ENCODE measurements around the gene NDUFS8. TPM values are rescaled to one million over a fixed set of nuclear protein-coding genes. Genes with fewer than 3 reads are reported as not detected.

The NDUFS8 gene
- total and polyA plus RNA-seq, 10 of the 15 experiments (the other 5 are each of a cell fraction or from before 2014, with no cell fraction given), result 17.6 to 308 (median 120) TPM

DNA sequence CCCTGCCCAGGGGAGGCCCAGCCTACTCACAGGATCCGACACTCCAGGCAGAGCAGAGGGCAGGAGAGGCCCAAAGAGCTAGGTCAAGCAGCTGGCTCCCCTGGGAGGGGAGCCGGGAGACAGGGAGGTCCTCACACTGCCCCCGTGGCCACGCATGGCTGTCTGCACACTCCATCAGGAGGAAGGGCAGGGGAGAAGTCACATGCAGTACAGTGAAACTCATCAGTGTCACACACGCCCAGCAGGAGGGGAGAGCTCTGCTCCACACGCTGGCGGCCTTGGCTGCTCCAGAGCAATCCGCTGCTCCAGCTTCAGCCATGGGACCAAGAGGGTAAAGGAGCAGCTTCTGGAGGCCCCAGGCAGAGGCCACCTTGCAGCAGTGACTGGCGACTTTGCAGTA lies 22.6 kb downstream of the NDUFS8 start:
- 74% methylated on average over 9 of the region's 9 CpGs for WGBS (ENCODE audit: insufficient coverage, insufficient replicate concordance, low lambda C conversion rate, missing lambda C conversion rate)
- POLR2A ChIA-PET, result interaction anchor here (1.3 to 1.4 kb wide), 2 partner anchors 12 to 16 kb away, joined by 4 read pairs; no protein-coding TSS in a partner anchor
- H3K9ac ChIP-seq (ENCODE audit: control insufficient read depth, insufficient read depth, low read length), result no peak overlapping the region

DNA sequence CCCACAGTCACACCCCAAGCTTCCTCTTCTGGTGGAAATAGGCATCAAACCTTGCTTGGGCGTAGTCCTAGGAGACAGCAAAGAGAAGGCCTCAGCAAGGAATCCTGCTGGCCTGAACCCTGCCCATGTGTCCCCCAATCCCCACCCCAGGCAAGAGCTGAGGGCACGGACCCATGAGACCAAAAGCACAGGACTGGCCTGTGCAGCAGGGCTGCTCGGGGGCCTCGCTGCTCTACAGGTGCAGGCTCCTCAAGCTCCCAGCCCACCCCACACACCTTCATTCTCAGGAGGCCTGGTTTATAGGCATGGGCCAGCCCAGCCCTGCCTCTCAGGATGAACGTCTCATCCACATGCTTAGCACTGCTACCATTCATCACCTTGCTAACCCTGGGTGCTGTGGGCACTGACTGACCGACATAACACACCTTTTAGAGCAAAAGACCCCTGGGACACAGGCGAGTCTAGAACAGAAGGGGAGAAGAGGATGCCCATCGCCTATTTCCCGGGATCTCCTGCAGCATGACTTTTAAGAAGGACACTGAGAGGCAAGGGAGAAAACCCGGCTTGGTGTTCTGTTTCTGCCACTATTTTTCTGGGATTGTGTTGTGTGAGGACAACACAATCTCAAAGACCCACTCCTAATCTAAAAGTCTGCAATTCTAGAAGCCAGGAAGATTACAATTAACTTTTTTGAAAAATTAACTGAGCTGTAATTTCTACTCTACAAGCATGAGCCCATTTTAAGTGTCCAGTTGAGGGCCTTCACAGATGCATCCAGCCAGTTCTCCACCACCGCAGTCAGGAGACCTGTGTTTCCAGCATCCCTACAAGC lies 23.7 kb downstream of the NDUFS8 start:
- BruUV-seq (replicated peaks), result no TSS peak
- FAIRE-seq (no peak), ATAC-seq (peak; percentile 9; the same call in 1 of the 3 replicates), DNase-seq (ENCODE audit: low read depth, low spot score) (no peak)
- peak; percentile 62 for TF ChIP-seq POLR2A (IDR thresholded peaks at IDR 0.05; ENCODE audit: low read depth, low read length)
- no peak for TF ChIP-seq KDM1A (IDR thresholded peaks at IDR 0.05; ENCODE audit: borderline replicate concordance)
- no peaks in the 10 kb centered on the region for H3K27me3 ChIP-seq (replicated peaks in 1 of 2; ENCODE audit: control insufficient read depth in 2 of 2, insufficient read depth in 2 of 2, low read length in 1 of 2)
- in situ Hi-C loops (cut with MboI) (no loop called here), intact Hi-C loops (cut with micrococcal nuclease; ENCODE audit: unreplicated experiment) (no loop called here)
- POLR2A ChIA-PET, result interaction anchor here (0.5 kb wide), 1 partner anchor 121 kb away, joined by 4 read pairs; no protein-coding TSS in a partner anchor
- H3K9ac ChIP-seq (ENCODE audit: control insufficient read depth, insufficient read depth, low read length), result no peak overlapping the region
- peaks cover 14 to 15% of the 10 kb centered on the region in 2 experiments; a peak in 3 of 4 replicates for H3K36me3 ChIP-seq (ENCODE audit: control insufficient read depth in 2 of 2, insufficient read depth in 2 of 2, low read length in 1 of 2)
- 93% methylated on average over 11 of the region's 11 CpGs for WGBS (ENCODE audit: insufficient coverage, insufficient replicate concordance, low lambda C conversion rate, missing lambda C conversion rate)
- no peak overlapping the region for H3K4me2 ChIP-seq (ENCODE audit: control insufficient read depth, insufficient read depth)
- no peak overlapping the region for H3K27ac ChIP-seq (ENCODE audit: control insufficient read depth, insufficient read depth)
- H3K4me3 ChIP-seq, result no peak overlapping the region
- no peaks in the 10 kb centered on the region for H3K79me2 ChIP-seq (ENCODE audit: control insufficient read depth, insufficient read depth, low read length)
- no peaks in the 10 kb centered on the region for H3K4me1 ChIP-seq (ENCODE audit: control insufficient read depth, insufficient read depth, low read length)
- H3K9me3 ChIP-seq (replicated peaks; ENCODE audit: control insufficient read depth, insufficient read depth, low read length), result no peaks in the 10 kb centered on the region
- CTCF ChIA-PET, result no interaction called here
- RAD21 ChIA-PET (ENCODE audit: unreplicated experiment), result no interaction called here
- no peak overlapping the region for H2AFZ ChIP-seq (ENCODE audit: control insufficient read depth, low read depth, low read length)
- H4K20me1 ChIP-seq (ENCODE audit: control insufficient read depth, insufficient read depth), result no peaks in the 10 kb centered on the region
- SMC1A ChIA-PET (ENCODE audit: uncharacterized antibody, unreplicated experiment), result no interaction called here

More for the DNA sequence above, 22.6 kb downstream of the NDUFS8 start:
- no peaks in the 10 kb centered on the region for H4K20me1 ChIP-seq (ENCODE audit: control insufficient read depth, insufficient read depth)
- ATAC-seq, result peak; percentile 13
- FAIRE-seq, result no peak
- no peaks in the 10 kb centered on the region for H3K79me2 ChIP-seq (ENCODE audit: control insufficient read depth, insufficient read depth, low read length)
- ChIA-PET SMC1A (ENCODE audit: uncharacterized antibody, unreplicated experiment) (no interaction called here), RAD21 (ENCODE audit: unreplicated experiment) (no interaction called here), CTCF (no interaction called here)
- peaks cover 14 to 22% of the 10 kb centered on the region in 2 experiments; a peak in 3 of 4 replicates for H3K36me3 ChIP-seq (ENCODE audit: control insufficient read depth in 2 of 2, insufficient read depth in 2 of 2, low read length in 1 of 2)
- H3K27ac ChIP-seq (ENCODE audit: control insufficient read depth, insufficient read depth), result no peak overlapping the region
- intact Hi-C loops (cut with micrococcal nuclease; ENCODE audit: unreplicated experiment) (no loop called here), in situ Hi-C loops (cut with MboI) (no loop called here)
- no peak for TF ChIP-seq STAT1 (conservative IDR thresholded peaks at IDR 0.05)
- peak; percentile 45; the same call in 1 of the 2 replicates for TF ChIP-seq POLR2AphosphoS2 (IDR thresholded peaks at IDR 0.05; ENCODE audit: low read depth, low read length)
- no peaks in the 10 kb centered on the region for H3K4me1 ChIP-seq (ENCODE audit: control insufficient read depth, insufficient read depth, low read length)
- no peak overlapping the region for H2AFZ ChIP-seq (ENCODE audit: control insufficient read depth, low read depth, low read length)
- no peaks in the 10 kb centered on the region for H3K27me3 ChIP-seq (replicated peaks in 1 of 2; ENCODE audit: control insufficient read depth in 2 of 2, insufficient read depth in 2 of 2, low read length in 1 of 2)
- no peaks in the 10 kb centered on the region for H3K9me3 ChIP-seq (replicated peaks; ENCODE audit: control insufficient read depth, insufficient read depth, low read length)
- no peak for DNase-seq (ENCODE audit: low read depth, low spot score)
- no peak overlapping the region for H3K4me3 ChIP-seq
- no peak overlapping the region for H3K4me2 ChIP-seq (ENCODE audit: control insufficient read depth, insufficient read depth)
- no TSS peak for BruUV-seq (replicated peaks)

All from GM12878 (cell line).